Measurements from ENCODE around the gene TEX101.
A peak's percentile ranks its signal among the peaks of the same experiment; 100 is the strongest.
"Not testable (repeated sequence)": the region's sequence is repeated elsewhere in the genome, so short reads cannot be mapped to it uniquely, and the experiment has no call there.

TEX101 gene

DNA sequence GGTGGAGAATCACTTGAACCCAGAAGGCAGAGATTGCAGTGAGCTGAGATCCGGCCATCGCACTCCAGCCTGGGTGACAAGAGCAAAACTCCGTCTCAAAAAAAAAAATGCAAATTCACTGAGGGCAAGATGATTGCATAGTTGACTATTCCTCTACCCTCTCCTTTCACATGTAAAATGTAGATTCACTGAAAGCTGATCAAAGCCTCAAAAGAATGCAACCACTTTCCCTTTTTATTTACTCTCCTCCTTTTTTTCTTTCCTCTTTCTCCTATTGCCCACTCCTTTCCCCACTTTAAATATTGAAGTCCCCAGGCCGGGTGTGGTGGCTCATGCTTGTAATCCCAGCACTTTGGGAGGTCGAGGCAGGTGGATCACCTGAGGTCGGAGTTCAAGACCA is 6.3 kb downstream of the TEX101 start:
- DNase-seq (ENCODE audit: low read depth): no peak

GRCh38 chr19:43422000-43422688 is 7.5 kb downstream of the TEX101 start:
- DNase-seq (ENCODE audit: low read depth): no peak

GRCh38 chr19:43422689-43423066 is 8.0 kb downstream of the TEX101 start:
- no peak for DNase-seq (ENCODE audit: low read depth)

GRCh38 chr19:43423779-43424178 is 9.1 kb downstream of the TEX101 start:
- no peak for DNase-seq (ENCODE audit: low read depth)

- DNase-seq (ENCODE audit: low read depth): no peak
These were observed 11.1 kb downstream of the TEX101 start for GRCh38 chr19:43425567-43426392.

DNA sequence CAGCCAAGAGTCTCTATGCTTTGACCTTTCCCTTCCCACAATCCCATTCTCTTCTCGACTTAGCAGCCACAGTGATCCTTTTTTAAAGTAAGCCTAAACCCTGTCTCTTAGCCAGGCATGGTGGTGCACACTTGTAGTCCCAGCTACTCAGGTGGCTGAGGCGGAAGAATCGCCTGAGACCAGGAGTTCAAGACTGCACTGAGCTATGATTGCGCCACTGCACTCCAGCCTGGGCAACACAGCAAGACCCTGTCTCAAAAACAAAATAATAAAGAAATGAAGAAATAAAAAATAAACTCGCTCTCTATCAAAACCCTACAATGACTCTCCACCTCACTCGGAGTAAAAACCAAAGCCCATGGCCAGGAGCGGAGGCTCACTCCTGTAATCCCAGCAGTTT is 14.7 kb downstream of the TEX101 start:
- no peak for DNase-seq (ENCODE audit: low read depth)

- no peak for DNase-seq (ENCODE audit: low read depth)
These were observed 15.5 kb downstream of the TEX101 start for GRCh38 chr19:43430142-43430710.

DNA sequence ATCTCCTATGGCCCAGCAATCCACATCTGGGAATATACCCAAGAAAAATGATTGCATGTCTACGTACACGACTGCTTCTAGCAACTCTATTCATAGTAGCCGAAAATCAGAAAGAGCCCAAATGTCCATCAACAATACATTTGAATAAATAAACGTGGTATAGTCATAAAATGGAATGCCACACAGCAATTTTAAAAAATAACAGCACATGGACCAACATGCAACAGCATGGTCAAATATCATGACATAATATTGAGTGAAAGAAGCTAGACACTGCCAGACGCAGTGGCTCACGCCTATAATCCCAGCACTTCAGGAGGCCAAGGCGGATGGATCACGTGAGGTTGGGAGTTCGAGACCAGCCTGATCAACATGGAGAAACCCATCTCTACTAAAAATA is 16.3 kb downstream of the TEX101 start:
- DNase-seq (ENCODE audit: low read depth): no peak

DNA sequence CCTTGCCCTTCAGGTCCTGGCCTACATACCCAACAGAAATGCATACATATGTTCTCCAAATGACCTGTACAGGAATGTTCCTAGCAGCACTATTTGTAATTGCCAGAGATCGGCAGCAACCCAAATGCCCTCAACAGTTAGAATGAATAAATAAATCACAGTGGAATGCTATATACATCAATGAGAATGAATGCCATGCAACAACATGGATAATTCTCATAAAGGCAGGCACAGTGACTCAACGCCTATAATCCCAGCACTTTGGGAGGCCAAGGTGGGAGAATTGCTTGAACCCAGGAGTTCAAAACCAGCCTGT is 18.6 kb downstream of the TEX101 start:
- DNase-seq (ENCODE audit: low read depth): no peak

GRCh38 chr19:43433689-43434088 is 19.0 kb downstream of the TEX101 start:
- no peak for DNase-seq (ENCODE audit: low read depth)

- DNase-seq (ENCODE audit: low read depth): no peak
These were observed 21.1 kb downstream of the TEX101 start for GRCh38 chr19:43435775-43436174.

DNA sequence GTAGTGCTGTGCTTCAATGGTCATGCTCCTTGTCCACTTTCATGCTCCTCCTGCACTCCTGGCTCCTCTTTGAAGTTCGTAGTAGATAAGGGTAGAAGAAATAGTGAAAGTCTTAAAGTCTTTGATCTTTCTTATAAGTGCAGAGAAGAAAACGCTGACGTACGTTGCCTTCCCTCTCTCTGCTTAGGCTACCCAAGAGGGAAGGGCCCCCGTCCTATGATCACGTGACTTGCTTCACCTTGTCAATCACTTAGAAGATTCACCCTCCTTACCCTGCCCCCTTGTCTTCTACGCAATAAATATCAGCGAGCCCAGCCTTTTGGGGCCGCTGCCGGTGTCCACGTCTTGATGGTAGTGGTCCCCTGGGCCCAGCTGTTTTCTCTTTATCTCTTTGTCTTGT is 22.6 kb downstream of the TEX101 start:
- DNase-seq (ENCODE audit: low read depth): not testable (repeated sequence)

- DNase-seq (ENCODE audit: low read depth): no peak
These were observed 23.0 kb downstream of the TEX101 start for GRCh38 chr19:43437712-43438111.

GRCh38 chr19:43438291-43439031 is 23.8 kb downstream of the TEX101 start:
- DNase-seq (ENCODE audit: low read depth): no peak

DNA sequence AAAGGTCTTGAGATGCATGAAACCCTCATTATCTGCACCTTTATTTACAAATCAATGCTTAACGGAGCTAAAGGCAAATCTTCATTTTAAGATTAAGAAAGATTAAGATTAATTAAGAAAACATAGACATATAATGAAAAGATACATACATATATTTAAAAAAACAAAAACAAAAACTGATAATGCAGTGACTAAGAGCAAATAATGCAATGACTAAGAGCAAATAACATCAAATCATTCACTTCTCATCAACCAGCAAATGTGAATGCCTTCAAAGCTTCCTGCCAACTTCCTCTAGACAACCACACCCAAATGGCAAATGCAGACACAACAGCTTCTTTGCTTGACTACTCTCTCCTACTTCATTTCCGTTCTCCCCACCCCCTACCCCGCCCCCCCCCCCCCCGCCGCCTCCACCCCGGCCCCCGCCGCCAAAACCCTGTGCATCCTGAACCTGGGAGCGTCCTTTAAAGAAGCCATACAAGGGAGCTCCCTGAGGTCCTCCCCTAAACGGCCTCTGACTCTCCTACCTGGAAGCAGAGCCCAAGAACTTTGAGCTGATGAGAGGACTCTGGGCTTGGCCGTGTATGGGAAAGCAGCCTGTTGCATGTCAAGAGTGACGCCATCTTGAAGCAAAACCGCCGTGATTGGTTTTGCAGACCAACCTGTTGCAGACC is 24.5 kb downstream of the TEX101 start:
- DNase-seq (ENCODE audit: low read depth): peak; percentile 29

DNA sequence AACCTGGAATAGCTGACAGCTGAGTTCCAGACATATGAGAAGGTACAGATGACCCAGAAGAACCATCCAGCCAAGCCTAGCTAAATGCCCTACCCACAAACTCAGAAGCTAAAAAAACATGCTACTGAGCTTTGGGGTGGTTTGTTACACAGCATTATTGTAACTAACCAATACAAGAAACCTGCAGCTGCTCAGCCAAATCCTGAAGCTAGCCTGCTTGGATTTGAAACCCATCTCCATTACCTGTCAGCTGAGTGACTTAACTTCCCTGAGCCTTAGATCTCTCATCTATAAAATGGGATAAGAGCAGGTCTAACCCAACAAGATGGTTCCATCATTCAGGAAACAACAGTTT is 25.0 kb downstream of the TEX101 start:
- DNase-seq (ENCODE audit: low read depth): no peak

DNA sequence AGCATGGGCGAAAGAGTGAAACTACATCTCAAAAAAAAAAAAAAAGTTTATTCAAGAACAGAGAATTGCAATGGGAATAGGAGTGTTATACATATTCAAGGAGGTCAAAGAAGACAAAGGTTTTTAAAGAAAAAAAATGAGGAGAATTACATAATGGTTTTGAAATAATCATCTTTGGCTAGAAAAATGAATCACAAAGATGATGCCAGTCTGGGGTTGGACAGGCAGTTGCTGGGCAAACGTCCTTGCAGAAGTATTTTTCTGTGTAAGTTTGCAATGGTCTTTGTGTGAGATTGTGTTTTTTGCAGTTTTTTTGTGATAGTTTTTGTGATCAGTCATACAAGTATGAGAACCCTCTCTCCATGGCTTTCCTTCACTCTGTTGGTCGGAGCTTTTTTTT is 27.0 kb downstream of the TEX101 start:
- DNase-seq (ENCODE audit: low read depth): no peak

DNA sequence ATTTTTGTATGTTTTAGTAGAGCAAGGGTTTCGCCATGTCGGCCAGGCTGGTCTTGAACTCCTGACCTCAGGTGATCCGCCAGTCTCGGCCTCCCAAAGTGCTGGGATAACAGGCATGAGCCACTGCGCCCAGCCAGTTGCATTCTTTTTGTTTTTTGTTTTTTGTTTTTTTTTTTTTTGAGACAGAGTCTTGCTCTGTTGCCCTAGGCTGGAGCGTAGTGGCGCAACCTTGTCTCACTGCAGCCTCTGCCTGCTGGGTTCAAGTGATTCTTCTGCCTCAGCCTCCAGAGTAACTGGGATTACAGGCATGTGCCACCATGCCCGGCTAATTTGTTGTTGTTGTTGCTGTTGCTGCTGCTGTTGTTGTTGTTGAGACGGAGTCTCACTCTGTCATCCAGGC is 29.4 kb downstream of the TEX101 start:
- not testable (repeated sequence) for DNase-seq (ENCODE audit: low read depth)

- no peak for DNase-seq (ENCODE audit: low read depth)
These were observed 30.0 kb downstream of the TEX101 start for GRCh38 chr19:43444531-43445287.

DNA sequence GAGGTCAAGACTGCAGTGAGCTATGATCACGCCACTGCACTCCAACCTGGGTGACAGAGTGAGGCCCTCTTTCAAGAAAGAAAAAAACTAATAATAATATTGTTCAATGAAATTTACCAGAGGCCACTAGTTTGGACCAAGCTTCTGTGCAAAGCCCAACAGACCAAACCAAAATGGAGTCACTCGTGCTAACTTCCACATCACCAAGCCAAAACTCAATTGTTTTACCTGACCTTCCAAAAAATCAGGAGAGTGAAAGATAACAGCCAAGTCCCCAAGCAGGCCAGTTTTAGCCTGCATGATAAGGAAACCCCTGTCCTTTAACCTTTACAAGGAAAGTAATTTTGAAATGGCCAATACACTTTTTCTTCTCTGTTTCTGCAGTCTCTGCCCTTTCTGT is 30.7 kb downstream of the TEX101 start:
- no peak for DNase-seq (ENCODE audit: low read depth)

DNA sequence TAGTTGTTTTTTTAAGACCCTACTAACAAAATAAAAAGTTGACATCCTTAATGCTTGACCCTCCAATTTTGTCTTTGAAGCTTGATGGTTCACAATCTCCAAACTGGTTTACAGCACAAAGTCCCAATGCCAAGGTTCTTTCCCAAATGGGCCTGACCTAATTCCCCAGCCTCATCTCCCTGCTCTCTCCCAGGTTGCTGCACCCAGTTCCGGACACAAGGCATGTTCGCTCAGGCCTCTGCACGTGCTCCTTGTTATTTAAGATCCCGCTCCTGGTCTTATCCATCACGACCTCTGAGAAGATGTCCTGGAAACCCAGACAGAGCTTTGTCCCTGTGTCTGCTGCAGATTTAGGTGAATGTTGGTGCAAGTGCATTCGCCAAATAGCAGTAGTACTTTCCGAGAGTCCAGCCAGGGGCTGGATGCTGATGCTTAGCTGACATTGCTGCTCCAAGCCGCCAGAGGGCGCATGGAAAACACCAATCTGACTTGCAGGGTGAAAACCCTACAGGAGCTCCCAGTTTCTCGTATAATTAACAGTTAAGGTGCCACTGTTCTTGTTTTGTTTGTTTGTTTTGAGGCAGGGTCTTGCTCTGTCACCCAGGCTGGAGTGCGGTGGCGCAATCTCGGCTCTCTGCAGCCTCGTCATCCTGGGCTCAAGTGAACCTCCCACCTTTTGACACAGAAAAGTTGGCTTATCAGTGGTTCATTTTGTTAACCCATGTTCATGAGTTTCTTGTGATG is 32.2 kb downstream of the TEX101 start:
- peak; percentile 79 for DNase-seq (ENCODE audit: low read depth)

Data from activated T-cell treated with anti-CD3 and anti-CD28 coated beads for 1 hour (primary cell).